Nephron (organoid): ENCODE measurements around the gene WIPF2.

ENCODE experiments used
- H3K27ac Mint-ChIP-seq, 3 experiments: 2 replicates each; pipeline ENCODE4 v1.8.0; 2020; ENCODE audit warnings: mixed read lengths in 3 of 3, mild to moderate bottlenecking in 2 of 3, moderate library complexity in 1 of 3
- H3K27me3 Mint-ChIP-seq: 2 replicates; pipeline ENCODE4 v1.8.0; 2021; ENCODE audit warnings: low read depth, mild to moderate bottlenecking, moderate library complexity, mixed read lengths
- H3K36me3 Mint-ChIP-seq: 2 replicates; pipeline ENCODE4 v1.8.0; 2020; ENCODE audit warnings: low read depth, mixed read lengths
- H3K4me1 Mint-ChIP-seq: 2 replicates; pipeline ENCODE4 v1.8.0; 2020; ENCODE audit warnings: mixed read lengths
- H3K4me3 Mint-ChIP-seq, 3 experiments: 2 replicates each; pipeline ENCODE4 v1.8.0; 2020; ENCODE audit warnings: mild to moderate bottlenecking in 3 of 3, mixed read lengths in 3 of 3, moderate library complexity in 2 of 3
- H3K9me3 Mint-ChIP-seq: 2 replicates; pipeline ENCODE4 v1.8.0; 2020; ENCODE audit warnings: mixed read lengths
- TF ChIP-seq, protein P1 (sequence below), 3 experiments: fragments of 200-600 bp; sonication (generic); IDR thresholded peaks; one replicate each; pipeline ENCODE4 v1.5.0; 2021; ENCODE audit warnings: antibody characterized with exemption in 3 of 3; ENCODE audit not compliant: unreplicated experiment in 3 of 3

The WIPF2 gene

DNA sequence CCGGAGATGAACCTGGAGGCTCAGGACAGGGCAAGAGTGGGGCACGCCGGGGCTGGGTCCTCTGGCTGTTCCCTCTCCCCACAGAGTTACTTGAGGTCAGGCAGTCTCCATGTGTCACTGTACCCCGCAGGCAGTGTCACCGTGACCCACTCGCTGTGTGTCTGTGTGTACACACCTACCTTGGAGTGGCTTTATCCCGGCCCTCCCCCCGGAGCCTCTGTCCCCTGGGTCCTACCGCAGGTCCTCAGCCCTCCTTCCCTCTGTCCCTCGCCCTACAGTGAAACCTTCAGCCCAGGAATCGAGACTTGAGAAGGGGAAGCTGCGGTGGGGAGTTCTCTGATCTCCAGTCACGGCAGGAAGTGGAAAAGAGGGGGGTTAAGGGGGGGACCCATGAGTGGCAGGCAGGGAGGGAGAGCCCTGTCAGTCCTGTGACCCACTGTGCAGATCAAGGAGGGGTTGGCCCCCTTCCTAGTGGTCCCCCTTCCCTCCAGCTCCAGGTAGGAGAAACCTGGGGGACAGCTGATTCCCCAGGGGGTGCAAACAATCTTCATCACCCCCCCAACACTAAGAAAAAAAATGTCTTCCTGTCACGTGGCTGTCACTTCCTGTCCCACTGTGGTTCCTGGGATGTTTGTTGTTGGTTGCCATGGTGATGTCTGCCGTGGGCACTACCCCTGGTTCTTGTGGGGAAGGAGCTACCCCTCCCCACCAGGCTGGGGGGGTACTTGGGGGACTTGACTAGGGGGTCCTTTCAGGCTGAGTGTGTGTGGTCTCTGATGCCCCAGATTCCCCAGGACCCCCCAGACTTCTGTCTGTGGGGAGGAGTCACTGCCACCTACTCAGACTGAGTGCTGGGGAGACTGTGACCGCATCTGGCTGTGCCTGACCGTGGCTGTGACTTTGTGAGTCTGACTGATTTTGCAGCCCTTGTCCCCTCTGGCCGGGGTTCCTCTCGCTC is 103.5 kb downstream of the WIPF2 start:
- Mint-ChIP-seq H3K27ac (peak overlapping the region; percentile 93 to 96 (median 94)), H3K27me3 (no peaks in the 10 kb centered on the region), H3K4me3 (peak overlapping the region; percentile 93 to 99 (median 96)), H3K4me1 (peaks cover 90% of the 10 kb centered on the region), H3K9me3 (no peaks in the 10 kb centered on the region), H3K36me3 (no peaks in the 10 kb centered on the region)
- TF ChIP-seq, protein P1, sequence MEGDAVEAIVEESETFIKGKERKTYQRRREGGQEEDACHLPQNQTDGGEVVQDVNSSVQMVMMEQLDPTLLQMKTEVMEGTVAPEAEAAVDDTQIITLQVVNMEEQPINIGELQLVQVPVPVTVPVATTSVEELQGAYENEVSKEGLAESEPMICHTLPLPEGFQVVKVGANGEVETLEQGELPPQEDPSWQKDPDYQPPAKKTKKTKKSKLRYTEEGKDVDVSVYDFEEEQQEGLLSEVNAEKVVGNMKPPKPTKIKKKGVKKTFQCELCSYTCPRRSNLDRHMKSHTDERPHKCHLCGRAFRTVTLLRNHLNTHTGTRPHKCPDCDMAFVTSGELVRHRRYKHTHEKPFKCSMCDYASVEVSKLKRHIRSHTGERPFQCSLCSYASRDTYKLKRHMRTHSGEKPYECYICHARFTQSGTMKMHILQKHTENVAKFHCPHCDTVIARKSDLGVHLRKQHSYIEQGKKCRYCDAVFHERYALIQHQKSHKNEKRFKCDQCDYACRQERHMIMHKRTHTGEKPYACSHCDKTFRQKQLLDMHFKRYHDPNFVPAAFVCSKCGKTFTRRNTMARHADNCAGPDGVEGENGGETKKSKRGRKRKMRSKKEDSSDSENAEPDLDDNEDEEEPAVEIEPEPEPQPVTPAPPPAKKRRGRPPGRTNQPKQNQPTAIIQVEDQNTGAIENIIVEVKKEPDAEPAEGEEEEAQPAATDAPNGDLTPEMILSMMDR (IDR thresholded peaks at IDR 0.05; ENCODE audit: unreplicated experiment in 3 of 3), result no peak

DNA sequence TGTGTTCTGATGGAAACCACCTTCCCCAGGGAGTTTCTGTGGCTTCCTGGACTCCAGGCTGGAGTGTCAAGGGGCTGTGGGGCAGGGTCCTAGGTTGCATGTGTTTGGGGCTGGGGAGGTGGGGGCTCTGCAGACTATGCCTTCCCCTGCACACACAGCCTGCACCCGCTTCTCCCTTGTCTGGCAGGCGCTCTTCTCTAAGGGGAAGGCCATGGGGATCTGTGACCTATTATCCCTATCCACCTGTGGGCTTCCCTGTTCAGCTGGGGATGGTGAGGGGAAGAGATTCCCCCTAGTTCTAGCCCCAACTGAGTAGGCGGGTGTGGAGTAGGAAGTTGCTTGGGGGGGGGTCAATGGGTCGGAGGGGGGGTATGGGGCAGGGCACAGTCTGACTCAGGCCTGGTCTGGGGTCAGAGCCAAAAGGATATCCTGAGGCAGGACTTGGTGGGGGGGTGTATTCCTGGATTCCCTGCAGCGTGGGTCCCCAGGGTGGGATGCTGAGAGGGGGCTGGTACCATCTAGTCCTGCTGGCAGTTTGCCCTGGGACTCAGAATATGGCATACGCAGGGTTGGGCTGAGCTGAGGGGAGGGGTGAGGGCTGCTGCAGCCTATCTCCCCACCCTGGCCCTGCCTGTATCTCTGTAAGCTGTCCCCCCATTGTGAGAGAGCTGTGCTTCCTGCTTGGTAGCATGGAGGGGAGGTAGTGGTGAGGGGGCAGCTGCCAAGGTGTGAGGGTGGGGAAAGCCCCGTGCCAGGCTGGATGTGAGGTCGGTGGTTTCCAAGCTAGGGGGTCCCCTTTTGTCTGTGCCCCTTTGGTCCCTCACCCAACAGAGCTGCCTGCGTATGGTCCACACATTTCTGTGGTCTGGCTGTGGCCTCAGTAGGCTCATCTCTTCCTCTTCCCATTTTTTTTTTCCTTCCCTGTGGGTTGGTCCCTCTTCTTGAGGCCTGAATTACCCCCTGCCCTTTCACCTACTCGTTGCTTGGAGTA is 104.6 kb downstream of the WIPF2 start:
- H3K27me3 Mint-ChIP-seq, result no peaks in the 10 kb centered on the region

DNA sequence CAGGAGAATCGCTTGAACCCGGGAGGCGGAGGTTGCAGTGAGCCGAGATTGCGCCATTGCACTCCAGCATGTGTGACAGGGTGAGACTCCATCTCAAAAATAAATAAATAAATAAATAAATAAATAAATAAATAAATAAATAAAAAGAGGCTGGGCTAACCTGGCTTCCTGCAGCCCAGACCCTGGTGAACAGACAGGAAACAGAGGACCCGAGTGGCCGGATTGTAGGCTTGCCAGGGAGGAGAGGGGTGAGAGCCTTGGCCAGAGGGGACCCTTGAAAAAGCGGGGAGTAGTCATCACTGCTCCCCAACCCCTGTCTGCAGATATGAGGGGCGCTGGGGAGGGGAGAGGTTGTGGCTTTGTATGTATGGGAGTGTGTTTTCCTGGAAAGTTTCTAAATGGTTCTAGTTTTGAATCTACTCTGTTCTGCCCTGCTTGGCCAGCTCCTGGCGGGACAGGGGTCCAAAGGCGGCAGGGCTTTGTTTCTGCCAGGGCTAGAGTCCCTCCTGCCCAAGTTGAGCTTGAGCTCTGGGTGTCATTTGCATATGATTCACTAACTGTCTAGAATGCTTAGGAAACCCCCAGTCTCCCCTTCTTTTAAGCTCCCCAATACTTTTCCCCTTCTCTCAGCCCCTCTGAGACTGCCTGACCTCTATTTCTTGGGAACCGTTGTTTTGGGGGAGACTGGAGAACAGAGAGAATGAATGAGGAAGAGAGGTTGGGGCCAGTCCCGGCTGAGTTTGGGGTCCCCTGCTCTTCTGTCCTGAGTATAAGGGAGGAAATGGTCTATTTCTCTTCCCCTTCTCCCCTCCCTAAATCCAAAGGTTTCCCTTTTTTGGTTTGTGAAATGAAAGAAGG is 106.3 kb downstream of the WIPF2 start:
- no peaks in the 10 kb centered on the region for H3K9me3 Mint-ChIP-seq
- H3K27ac Mint-ChIP-seq, result peak overlapping the region in 2 of 3 experiments; percentile 33 to 80
- H3K4me1 Mint-ChIP-seq, result peaks cover 84% of the 10 kb centered on the region
- H3K4me3 Mint-ChIP-seq, result peak overlapping the region in 1 of 3 experiments; percentile 25
- H3K36me3 Mint-ChIP-seq, result peaks cover 3% of the 10 kb centered on the region
- TF ChIP-seq, protein P1 (IDR thresholded peaks at IDR 0.05; ENCODE audit: unreplicated experiment in 3 of 3), result no peak
- H3K27me3 Mint-ChIP-seq, result no peaks in the 10 kb centered on the region

More for the DNA sequence above, 104.6 kb downstream of the WIPF2 start:
- H3K27ac Mint-ChIP-seq, result peak overlapping the region; percentile 93 to 96 (median 94)
- H3K4me3 Mint-ChIP-seq, result peak overlapping the region; percentile 65 to 99 (median 96)
- TF ChIP-seq, protein P1 (IDR thresholded peaks at IDR 0.05; ENCODE audit: unreplicated experiment in 3 of 3), result no peak
- no peaks in the 10 kb centered on the region for H3K9me3 Mint-ChIP-seq
- H3K4me1 Mint-ChIP-seq, result peaks cover 90% of the 10 kb centered on the region
- H3K36me3 Mint-ChIP-seq, result no peaks in the 10 kb centered on the region

DNA sequence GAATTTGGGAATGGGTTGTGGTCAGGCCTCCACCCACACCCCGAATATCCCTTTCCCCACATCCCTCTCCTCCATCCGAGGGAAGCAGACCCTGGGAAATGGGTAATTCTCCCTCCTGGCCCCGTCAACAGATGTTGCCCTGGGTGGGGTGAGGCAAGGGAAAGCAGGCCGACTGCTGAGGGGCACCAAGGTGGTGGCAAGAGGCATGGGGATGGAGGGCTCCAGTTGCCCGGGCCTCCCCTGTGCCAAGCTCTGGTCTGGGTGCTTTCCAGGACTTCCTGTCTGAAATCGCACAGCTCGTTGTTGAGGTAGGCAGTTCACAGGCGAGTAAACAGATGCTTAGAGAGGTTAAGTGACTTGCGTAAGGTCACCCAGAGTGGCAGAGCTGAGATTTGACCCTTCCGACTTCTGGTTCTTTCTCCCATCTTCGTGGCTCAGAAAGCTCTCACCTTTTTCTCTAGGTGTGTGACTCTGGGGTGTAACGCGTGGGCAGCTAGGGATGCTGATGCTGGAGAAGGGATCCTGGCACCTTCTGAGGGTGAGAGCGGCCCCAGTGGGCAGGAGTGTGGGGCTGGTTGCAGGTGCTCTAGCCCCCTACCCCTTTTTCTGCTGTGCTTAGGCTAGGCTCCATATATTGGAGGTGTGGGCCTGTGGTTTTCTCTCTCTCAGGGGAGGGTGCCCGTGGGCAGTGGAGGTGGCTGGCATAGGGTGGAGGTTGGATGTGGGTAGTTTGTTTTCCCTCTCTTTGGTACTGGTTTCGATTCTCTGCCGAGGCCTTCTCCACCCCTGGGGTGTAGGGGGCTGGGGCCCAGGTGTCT is 107.1 kb downstream of the WIPF2 start:
- no peaks in the 10 kb centered on the region for H3K9me3 Mint-ChIP-seq
- H3K36me3 Mint-ChIP-seq, result peaks cover 5% of the 10 kb centered on the region
- peak overlapping the region in 2 of 3 experiments; percentile 71 to 80 for H3K27ac Mint-ChIP-seq
- no peaks in the 10 kb centered on the region for H3K27me3 Mint-ChIP-seq
- H3K4me3 Mint-ChIP-seq, result peak overlapping the region in 1 of 3 experiments; percentile 38
- TF ChIP-seq, protein P1 (IDR thresholded peaks at IDR 0.05; ENCODE audit: unreplicated experiment in 3 of 3), result no peak
- peaks cover 81% of the 10 kb centered on the region for H3K4me1 Mint-ChIP-seq
